NCI-H1436 treated with DMSO at 0.1 percent for 48 hours (cell line): ENCODE data around the gene SLC9B2.

Experiments
- DNase-seq: peaks from one replicate; lab custom pipeline; 2025; lab: John Stamatoyannopoulos, UW

Gene SLC9B2

GRCh38 chr4:103075894-103076746 is 441 bp downstream of the SLC9B2 start:
- no peak for DNase-seq

DNA sequence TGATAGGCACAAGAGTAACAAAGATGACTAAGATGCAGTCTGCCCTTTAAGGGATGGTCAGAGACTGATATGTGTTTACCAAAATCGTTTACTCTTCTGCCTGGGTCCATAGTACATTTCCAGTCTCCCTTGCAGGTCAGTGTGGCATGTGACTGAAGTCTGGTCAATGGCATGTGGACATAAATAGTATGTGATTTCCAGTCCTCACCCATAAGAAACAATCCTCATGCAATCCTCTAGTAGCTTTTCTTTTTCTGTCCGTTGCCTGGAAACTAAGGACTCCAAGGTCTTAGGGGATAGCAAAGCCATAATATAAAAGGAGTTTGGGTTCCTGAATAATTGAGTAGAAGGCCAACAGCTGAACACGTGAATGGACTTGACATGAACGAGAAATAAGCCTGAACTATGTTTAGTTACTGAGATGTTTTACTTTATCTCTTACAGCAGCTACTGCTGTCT is 1.1 kb downstream of the SLC9B2 start:
- DNase-seq, result no peak

DNA sequence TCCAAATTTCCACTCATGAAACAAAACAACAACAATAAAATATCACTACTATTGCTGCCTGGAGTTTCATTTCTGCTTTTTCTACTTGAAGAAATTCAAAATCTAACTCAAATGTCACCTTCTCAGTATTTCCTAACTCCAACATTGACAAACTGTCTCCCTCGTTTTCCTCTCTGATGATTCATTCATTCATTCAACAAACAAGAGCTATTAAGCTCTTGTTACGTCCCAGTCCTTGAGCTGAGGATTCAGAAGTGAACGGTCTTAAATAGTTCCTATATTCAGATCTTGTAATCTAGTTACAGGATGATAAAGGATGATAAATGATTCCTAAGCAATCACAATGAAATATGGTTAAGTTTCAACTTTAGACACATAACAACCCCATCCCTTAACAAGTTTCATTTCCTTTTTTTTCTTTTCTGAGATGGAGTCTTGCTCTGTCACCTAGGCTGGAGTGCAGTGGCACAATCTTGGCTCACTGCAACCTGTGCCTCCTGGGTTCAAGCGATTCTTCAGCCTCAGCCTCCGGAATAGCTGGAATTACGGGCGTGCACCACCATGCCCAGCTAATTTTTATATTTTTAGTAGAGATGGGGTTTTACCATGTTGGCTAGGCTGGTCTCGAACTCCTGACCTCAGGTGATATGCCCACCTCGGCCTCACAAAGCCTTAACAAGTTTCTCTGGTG is 1.7 kb downstream of the SLC9B2 start:
- DNase-seq, result no peak

- DNase-seq, result no peak
These were observed 2.6 kb downstream of the SLC9B2 start for GRCh38 chr4:103073792-103074438.

DNA sequence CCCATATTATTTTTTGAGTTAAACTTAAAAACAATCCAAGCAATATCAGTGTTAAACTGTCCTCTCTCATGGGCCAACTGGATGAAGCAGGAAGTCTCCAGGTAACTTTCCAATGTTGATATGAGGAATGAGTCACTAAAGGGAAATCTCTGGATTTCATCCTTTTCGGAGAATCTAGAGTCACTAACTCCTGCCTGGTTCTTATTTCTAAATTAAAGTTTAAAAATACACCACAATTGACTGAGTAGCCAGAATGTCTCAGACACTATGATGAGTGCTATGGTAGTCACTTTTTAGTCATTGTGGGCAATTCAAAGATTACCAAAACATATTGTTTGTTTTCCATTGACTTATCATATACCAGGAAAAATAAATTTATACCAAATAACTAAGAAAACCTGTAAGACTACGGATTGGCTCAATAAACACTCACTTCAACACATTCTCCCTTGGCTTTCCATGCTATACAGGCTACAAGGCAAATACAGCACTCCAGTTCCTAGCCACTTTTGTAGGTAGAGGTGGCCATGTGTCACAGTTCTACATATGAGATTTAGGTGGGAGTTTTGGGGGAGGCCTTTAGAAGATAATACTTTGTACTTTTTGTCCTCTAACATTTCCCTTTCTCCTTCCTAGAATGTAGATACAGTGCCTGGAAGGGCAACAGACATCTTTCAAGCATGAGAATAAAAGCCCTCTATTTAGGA is 8.6 kb downstream of the SLC9B2 start:
- DNase-seq, result no peak

GRCh38 chr4:103060453-103061148 is 16.0 kb downstream of the SLC9B2 start:
- DNase-seq, result no peak

DNA sequence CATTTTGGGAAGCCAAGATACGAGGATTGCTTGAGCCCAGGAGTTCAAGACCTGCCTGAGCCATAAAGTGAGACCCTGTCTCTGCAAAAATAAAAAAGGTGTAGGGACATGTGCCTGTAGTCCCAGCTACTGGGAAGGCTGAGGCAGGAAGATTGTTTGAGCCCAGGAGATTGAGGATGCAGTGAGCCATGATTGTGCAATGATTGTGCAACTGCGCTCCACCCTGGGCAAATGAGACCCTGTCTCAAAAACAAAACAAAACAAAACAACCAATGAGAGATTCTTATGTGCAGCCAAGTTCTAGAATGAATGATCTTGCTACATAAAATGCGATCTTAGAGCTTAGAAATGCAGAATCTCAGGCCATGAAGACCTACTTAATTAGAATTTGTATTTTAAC is 22.5 kb downstream of the SLC9B2 start:
- no peak for DNase-seq

GRCh38 chr4:103052779-103053178 is 23.8 kb downstream of the SLC9B2 start:
- DNase-seq, result no peak

DNA sequence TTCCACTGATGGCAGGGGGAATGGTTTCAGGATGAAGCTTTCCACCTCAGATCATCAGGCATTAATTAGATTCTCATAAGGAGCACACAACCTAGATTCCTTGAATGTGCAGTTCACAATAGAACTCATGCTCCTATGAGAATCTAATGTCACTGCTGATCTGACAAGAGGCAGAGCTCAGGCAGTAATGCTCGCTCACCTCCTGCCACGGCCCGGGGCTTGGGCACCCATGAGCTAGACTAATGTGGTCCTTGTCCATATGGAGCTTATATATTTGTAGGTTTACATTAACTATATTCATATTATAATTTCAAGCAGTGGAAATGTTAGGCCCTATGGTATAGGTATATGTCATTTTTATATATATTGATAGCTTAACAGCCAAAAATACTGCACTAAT is 24.4 kb downstream of the SLC9B2 start:
- DNase-seq, result no peak

DNA sequence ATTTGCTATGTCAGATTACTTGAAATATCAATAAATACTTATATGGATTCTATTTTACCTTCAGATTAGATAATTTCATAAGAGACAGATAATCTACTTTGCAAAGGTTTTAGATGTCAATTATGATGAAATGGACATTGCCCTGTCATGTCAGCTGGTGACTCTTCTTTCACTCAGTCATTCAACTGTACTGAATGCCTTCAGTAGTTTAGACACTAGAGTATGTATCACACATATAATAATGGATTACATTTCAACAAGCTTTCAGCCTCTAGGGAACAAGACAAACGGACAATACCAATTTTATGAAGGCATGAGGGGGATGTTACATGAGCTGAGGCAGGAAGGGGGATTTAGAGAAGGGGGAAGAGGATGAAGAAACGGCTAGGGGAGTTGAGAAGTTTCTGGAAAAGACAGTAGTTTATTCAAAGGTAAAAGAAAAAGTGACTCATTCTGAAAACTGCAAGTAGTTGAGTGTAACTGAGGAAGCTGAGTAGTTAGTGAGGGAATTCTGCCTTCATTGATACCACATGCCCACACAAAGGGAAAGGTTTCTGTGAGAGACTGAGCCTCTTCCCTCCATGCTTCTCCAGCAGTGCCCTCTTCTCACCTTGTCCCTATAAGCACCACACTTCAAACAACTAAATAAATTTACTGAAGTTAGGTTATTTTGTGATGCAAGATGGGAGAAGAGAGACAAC is 25.7 kb downstream of the SLC9B2 start:
- DNase-seq, result no peak

DNA sequence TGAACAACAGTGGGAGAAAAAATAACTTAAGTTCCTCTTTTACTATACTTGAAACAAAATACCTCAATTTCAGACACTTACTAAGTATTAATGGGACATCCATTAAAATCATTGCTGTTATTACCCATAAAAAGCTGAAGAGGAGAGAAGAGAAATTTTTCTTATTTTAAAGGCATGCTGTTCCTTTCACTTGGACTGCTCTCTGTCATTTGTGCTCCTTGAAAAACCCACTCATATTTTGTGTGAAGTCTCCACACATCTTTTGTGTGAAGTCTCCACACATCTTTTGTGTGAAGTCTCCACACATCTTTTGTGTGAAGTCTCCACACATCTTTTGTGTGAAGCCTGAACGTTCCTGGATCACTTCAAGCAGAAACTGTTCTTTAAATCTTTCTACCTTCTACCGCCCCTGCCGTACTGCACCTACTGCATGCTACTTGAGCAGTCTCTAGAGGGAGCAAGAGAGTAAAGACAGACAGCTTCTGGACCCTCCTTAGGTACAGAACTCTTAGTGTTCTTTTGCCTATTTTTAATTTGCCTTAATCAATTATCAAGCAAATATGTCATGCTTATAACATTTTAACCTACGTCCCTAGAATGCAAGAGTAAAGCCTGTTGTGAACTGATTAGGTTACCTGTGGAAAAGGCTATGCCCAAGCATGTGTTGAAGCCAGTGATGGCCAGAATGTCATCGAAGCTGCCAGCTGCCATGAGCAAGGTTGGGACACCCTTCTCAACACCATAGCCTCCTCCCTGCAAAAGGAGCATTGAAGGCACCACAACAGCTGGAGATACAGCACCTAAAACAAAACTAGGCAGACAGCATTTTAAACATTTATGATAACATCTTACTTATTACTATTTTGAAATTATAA is 29.9 kb downstream of the SLC9B2 start:
- DNase-seq, result no peak

- DNase-seq, result no peak
These were observed 32.4 kb downstream of the SLC9B2 start for GRCh38 chr4:103044183-103044582.

- DNase-seq, result no peak
These were observed 40.4 kb downstream of the SLC9B2 start for GRCh38 chr4:103036169-103036568.

DNA sequence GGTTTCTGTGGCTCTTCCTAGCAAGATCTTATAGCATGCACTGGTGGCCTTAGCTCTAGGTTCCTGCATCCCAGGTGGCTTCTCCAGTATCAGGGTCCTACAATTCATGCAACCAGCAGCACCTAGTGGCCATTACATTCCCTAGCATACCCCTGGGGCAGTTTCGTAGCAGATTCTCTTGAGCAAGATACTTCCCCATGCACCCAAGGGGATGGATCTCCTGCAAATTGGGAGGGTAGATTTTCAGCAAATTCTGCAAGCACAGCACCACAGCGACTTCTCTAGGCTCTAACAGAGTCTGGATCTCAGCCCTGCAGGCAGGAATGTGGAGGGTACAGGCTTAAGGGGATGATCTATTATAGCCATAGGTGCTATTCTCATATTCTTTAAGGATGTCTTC is 44.0 kb downstream of the SLC9B2 start:
- no peak for DNase-seq

GRCh38 chr4:103030791-103031190 is 45.8 kb downstream of the SLC9B2 start:
- DNase-seq, result no peak

DNA sequence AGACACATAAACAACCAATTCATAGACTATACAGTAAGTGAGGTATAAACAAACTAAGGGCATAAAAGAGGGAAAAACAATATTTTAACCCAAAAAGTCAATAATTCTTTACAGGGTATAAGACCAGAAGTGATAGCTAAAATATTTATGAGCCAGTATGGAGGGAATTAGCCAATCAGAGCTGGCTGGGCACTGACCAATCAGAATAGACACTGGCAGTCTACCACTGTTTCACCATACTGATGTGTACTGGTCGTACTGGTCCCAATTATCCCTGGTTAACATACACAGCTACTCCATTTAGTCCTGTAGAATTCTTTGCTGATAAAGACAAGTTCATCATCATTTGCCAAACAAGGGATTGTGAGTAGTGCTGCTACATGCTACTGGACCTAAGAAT is 47.3 kb downstream of the SLC9B2 start:
- DNase-seq, result no peak

DNA sequence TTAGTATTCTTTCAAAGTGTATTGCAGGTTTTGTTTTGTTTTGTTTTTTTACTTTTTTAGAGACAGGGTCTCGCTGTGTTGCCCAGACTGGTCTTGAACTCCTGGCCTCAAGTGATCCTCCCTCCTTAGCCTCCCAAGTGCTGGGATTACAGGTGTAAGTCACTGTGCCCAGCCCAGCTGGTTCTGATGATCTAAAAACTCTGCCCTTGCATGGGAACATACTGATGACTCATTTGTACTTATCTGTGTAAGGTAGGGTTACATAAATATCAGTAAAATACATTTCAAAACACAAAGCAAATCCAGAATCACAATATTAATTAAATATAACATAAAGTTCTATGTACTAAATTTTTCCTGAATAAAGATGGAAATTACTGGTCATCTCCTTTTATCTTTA is 49.7 kb downstream of the SLC9B2 start:
- no peak for DNase-seq

GRCh38 chr4:103024996-103025395 is 51.6 kb downstream of the SLC9B2 start:
- DNase-seq, result no peak

DNA sequence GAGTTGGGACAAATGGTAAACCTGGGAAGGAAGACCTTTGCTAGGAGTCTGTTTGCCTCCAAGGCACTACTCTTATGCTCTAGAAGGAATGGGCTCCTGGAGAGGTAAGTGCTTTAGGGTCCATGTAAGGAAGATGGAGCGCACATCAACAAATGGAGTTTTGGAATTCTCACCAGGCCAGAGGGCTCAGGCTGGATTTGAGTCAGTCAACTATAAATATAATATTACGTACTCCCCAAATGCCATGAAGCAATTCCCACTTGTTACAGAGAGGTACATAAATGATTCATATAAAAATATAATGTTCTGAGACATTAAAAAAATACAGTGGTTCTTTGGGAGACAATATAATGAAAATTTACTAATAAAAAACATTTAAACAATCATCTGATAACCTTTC is 55.4 kb downstream of the SLC9B2 start:
- DNase-seq, result no peak
